ENCODE data around the gene MZB1.
"Not testable (repeated sequence)": the region's sequence is repeated elsewhere in the genome, so short reads cannot be mapped to it uniquely, and the experiment has no call there.

MZB1 gene

DNA sequence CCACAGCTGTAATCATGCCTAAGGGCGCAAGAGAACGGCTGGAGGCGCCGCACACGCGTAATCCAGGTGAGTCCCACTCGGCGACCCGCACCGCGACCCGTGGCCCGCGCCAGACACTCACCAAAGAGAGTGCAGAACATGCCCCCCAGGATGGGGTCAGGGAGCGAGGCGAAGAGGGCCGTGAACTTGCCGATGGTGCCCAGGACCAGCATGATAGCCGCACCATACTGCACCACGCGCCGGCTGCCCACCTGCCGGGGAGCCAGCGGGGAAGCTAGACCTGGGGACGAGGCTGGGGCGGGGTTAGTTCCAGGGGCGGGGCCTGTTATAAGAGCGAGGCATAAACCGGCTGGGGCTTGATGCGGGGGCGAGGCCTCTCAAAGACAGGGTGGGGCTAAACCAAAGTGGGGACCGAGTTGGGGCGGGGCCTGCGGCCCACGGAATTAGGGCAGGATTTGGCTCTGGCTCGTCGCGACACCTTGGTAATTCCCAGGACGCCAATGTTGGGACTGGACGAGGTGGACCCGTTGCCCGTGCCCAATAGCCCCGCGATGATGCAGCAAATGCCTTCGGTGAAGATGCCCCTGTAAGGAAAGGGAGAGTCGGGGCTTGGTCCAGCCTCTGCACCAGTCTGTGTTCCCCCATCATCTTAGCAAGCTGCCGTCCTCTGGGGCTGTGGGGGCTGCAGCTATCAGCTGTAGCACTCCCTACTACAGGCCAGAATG, 11.4 kb downstream of the MZB1 start:
- no peak for DNase-seq (ENCODE audit: low read depth, low spot score)

DNA sequence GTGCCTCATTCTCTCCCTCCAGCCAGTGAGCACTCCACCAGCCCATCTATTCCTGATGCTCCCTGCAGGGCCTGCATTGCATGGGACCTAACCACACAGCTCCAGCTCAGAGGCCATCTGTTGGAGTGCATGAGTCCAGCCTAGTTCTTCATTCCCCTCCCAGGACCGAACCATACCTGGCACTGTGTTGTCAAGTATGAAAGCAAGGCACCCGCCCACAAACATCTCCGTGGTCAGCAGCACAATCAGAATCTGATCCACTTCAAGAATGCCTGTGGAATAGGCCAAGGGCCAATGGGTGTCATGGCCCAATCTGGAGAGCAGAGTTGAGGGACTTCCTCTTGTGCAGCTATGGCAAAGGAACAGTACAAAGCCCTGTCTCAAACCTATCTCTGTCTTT, 12.5 kb downstream of the MZB1 start:
- no peak for DNase-seq (ENCODE audit: low read depth, low spot score)

DNA sequence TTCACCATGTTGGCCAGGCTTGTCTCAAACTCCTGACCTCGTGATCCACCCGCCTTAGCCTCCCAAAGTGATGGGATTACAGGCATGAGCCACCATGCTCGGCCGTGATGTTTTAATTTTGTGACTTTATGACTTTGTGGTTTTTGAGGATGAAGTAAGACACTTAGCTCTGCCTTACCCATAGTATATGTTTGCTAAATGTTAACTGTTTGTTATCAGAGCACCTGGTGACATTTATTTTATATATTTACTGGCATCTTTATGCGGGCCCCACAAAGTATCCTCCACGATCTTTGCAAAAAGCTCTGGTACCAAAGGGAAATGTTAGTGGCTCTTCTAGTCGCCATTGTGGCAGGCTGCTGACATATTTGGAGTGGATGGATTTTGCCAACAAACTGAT, 13.3 kb downstream of the MZB1 start:
- DNase-seq (ENCODE audit: low read depth, low spot score) = no peak

DNA sequence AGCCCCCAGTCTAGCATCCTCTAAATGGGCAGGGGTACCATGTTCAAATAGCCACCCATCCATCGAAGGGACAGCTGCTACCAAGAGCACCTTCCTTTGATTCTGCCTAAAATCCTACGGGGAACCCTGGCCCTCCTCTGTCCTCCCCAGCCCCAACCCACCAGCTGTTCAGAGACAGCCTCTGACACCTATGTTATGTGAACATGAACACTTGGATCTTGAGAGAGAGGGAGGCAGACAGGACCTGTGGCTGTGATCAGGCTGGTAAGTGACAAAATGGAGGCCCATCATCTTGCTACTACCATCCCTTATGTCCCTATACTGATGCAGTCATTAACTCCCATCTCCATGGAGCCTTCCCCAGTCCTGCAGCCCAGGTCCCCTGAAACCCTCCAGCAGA, 14.8 kb downstream of the MZB1 start:
- no peak for DNase-seq (ENCODE audit: low read depth, low spot score)

DNA sequence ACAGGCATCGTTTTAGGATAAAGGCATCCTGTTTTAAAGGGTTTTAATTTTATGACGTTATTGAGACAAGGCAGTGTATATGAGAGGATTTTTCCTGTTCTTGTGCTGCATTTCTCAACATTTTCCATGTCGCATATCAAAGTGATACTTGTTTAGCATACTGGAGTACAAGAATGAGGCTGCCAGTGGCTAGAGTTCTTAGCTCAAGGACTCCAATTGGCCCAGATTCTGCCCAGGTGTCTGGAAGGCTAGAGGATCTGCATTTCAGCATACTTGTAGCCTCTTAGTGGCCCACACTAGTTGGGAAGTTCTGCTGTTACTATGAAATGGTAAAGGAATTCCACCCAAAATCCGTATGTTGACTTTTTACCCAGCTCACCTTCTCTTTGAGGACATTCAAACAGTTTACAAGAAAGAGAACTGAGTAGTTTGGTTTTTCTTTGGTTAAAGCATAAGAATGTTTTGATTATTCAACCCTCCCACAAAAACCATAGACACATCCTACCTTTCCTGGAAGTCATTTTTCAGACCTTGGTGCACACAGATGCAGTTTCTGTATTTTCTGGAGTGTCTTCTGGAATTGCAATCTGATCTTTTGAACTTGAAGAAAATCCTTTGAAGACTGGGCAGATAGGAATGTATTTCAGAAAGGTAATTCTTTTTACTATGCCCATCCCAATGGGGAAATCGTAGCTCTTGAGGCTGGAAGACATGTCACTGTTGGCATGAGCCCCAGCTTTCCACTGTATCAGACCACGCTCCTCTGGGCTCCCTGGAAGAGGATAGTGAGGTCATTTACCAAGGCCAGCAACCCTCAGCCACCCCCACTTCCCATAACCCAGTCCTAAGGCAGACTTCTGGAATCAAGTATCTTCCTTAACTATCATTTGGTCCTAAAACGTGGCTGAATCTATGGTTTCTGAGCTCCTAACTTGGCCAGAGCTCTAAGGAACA, 18.0 kb downstream of the MZB1 start:
- DNase-seq (ENCODE audit: low read depth, low spot score) = no peak

DNA sequence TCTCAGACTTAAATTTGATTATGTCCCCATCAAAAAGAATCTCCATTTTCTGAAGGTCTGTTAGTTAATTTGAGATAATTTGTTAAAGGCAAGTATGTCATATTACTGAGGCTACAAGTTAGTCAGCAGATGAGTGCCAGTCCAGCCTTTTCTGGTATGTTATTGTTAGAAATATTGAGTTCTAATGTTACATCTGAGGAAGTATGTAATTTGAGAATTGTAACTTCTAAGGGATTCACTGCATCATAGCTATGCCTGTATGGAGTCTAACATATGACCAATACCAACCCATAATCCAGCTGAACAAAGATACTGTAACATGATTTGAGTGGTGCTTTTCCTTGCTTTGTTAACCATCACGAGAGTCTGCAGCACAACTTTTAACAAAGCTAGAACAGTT, 20.5 kb downstream of the MZB1 start:
- peak; percentile 40 for DNase-seq (ENCODE audit: low read depth, low spot score)

- DNase-seq (ENCODE audit: low read depth, low spot score) = no peak
Measured at GRCh38 chr5:139368613-139369012, 21.1 kb downstream of the MZB1 start.

DNA sequence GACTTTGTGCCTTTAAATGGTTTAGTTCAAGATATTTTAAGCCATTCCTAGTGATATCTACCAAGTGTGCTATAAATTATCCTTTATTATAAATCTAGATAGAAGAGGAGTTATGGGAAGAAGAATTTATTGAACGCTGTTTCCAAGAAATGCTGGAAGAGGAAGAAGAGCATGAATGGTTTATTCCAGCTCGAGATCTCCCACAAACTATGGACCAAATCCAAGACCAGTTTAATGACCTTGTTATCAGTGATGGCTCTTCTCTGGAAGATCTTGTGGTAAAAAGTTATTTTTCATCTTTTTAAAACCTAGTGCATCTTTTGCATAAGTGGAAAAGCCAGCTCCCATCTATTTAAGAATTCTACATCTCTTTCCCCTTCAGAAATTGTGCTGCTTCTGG, 25.2 kb downstream of the MZB1 start:
- DNase-seq (ENCODE audit: low read depth, low spot score) = no peak

- no peak for DNase-seq (ENCODE audit: low read depth, low spot score)
Measured at GRCh38 chr5:139363937-139364336, 25.8 kb downstream of the MZB1 start.

DNA sequence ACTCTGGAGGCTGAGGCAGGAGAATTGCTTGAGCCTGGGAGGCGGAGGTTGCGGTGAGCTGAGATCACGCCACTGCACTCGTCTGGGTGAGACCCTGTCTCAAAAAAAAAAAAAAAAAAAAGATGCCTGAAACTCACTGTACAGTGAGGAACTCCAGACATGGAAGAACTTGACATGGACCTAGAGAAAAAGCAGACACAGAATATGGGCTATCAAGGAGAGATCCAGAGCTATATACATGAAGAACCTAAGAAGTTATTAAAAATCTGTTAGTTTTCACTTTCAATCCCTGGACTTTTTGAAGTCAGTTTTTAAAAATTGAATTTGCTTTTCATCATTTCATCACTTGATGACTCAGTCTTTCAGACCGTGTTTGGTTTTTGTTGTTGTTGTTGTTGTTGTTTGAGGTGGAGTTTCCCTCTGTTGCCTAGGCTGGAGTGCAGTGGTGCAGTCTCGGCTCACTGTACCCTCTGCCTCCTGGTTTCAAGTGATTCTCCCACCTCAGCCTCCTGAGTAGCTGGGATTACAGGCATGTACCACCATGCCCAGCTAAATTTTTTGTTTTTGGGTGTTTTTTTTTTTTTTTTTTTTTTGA, 27.8 kb downstream of the MZB1 start:
- DNase-seq (ENCODE audit: low read depth, low spot score) = no peak

DNA sequence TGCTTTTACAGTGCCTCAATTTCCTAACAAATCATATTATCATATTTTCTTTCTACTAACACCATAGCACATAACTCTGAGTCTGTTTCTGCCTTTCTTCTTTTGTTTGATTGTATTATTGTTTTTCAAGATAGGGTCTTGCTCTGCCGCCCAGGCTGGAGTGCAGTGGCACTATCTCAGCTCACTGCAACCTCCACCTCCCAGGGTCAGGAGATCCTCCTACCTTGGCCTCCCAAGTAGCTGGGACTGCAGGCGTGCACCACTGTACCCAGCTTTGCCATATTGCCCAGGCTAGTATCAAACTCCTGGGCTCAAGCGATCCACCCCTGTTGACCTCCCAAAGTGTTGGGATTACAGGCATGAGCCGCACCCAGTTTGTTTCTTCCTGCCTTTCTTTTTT, 29.3 kb downstream of the MZB1 start:
- no peak for DNase-seq (ENCODE audit: low read depth, low spot score)

DNA sequence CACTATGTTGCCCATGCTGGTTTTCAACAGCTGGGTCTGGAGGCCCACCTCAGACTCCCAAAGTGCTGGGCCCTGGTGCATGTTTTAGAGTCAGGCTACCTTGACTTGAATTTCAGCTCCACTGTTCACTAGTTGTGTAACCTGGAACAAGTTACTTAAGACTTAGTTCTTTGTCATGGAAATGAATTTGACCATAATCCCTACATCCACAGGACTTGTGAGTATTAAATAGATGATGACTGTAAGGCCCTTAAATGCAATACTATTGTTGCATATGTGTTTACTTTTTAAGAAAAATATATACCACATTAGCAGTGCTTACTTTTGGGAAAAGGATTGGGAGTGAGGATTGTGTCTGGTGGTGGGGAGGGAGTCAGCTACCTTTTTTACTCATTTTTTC, 31.6 kb downstream of the MZB1 start:
- no peak for DNase-seq (ENCODE audit: low read depth, low spot score)

- DNase-seq (ENCODE audit: low read depth, low spot score) = not testable (repeated sequence)
Measured at GRCh38 chr5:139355900-139356299, 33.8 kb downstream of the MZB1 start.

- DNase-seq (ENCODE audit: low read depth, low spot score) = no peak
Measured at GRCh38 chr5:139354186-139354585, 35.5 kb downstream of the MZB1 start.

DNA sequence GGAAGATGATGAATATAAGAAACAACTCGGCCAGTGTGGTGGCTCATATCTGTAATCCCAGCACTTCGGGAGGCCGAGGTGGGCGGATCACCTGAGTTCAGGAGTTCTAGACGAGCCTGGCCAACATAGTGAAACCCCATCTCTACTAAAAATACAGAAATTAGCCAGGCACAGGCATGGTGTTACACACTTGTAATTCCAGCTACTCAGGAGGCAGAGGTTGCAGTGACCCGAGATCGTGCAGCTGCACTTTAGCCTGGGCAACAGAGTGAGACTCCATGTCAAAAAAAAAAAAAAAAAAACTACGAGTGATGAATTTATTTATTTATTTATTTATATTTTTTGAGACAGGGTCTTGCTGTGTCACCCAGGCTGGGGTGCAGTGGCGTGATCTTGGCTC, 41.9 kb downstream of the MZB1 start:
- not testable (repeated sequence) for DNase-seq (ENCODE audit: low read depth, low spot score)

- not testable (repeated sequence) for DNase-seq (ENCODE audit: low read depth, low spot score)
Measured at GRCh38 chr5:139345442-139345841, 44.3 kb downstream of the MZB1 start.

DNA sequence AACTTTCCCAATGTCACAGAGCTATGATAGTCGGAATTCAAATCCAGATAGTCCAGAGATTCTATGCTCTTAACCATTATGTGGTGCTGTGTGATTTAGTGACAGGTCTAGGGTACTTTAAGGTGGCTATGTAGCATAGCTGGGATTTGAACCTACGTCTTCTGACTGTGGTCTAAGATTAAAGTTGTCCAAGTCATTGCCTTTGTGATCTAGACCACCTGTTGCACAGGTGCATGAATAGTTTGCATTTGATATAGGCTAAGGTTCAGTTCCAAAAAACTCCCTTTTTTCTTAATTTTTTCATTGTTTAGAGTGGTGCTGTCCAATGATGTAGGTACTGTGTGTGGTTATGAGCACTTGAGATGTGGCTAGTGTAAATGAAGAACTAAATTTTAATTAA, 45.5 kb downstream of the MZB1 start:
- no peak for DNase-seq (ENCODE audit: low read depth, low spot score)

GRCh38 chr5:139343476-139343875, 46.2 kb downstream of the MZB1 start:
- DNase-seq (ENCODE audit: low read depth, low spot score) = no peak

DNA sequence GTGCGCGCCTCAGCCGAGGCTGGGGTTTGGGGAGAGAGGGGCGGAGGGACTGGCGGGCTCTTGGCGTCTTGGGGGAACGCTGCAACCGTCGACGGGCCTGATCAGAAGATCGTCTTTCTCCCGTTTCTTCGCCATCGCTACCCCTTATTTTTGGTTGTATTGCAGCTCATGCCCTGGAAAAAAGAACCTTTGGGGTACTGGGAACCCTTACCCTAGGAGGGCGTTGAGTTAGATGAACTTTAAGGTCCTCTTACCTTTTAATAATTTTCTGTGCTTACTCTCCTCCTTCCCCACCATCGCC, 47.3 kb downstream of the MZB1 start:
- DNase-seq (ENCODE audit: low read depth, low spot score) = no peak

GRCh38 chr5:139341689-139342422, 47.9 kb downstream of the MZB1 start, which contains the start of gene PAIP2:
TSS of gene PAIP2 (plus strand) at chr5:139341854. CDS start at chr5:139363785, 21,931 bp downstream.
- DNase-seq (ENCODE audit: low read depth, low spot score) = peak; percentile 97

- no peak for DNase-seq (ENCODE audit: low read depth, low spot score)
Measured at GRCh38 chr5:139341187-139341688, 48.5 kb downstream of the MZB1 start.

- DNase-seq (ENCODE audit: low read depth, low spot score) = no peak
Measured at GRCh38 chr5:139340051-139340450, 49.7 kb downstream of the MZB1 start.

All from smooth muscle cell of the brain vasculature (primary cell).